Pons (tissue), 1 donor: Measurements from ENCODE around the gene L3MBTL4.

ENCODE experiments used
- DNase-seq: peaks from one replicate; pipeline ENCODE4 v3.0.0-alpha.2; 2016; ENCODE audit warnings: low spot score

L3MBTL4 gene

DNA sequence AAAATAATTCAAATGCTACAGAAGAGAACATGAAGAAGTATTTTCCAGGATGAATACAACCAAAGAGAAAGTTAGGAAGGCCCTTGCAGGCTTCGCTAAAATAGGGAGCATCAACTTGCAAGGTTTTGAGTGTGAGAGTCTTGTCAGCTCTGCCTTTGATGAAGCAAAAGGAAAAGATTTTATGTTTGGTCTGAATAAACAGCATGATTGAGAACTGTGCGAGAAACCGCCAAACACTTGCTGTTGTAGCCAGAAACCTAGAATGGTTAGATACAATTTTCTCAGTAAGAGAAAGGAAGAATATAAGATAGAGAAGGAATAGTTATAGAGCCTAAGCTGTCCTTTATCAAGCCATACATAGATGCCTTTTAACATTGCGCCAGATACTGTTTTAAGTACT is 163.6 kb downstream of the L3MBTL4 start:
- no peak for DNase-seq

DNA sequence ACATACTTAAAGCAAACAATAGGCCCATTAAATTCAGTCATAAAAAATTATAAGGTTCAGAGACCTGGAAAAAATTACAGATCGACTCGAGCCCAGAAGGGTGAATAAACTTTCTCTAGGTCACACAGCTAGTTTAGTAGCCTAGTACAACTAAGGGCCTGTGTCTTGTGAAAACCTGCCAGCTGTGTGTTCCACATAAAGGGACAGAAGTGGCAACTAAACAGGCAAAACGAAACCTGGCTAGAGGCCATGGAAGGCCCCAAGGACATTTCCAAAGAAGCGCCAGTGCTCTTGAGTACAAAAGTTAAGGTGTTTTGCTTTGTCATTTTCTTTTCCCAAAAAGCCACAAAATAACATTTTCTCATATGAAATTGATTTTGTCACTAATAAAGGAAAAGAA is 164.9 kb downstream of the L3MBTL4 start:
- DNase-seq, result peak; percentile 64

DNA sequence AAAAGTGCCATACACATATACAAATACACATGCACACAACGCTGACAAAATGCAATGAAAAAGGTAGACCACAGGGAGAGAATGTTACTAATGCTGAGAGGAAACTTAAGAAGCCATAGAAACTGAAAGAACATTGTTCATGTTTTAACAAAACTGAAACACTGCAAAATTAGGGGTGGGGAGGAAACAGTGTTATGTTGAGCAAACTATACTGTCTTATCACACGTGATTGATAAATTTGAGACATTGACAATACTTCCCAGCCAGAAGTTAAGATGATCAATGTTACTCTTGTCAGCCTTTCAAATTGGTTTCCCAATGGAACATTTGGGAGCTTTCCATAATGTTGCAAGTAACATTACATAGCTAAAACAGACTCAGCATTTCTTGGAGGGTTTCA is 165.5 kb downstream of the L3MBTL4 start:
- no peak for DNase-seq

DNA sequence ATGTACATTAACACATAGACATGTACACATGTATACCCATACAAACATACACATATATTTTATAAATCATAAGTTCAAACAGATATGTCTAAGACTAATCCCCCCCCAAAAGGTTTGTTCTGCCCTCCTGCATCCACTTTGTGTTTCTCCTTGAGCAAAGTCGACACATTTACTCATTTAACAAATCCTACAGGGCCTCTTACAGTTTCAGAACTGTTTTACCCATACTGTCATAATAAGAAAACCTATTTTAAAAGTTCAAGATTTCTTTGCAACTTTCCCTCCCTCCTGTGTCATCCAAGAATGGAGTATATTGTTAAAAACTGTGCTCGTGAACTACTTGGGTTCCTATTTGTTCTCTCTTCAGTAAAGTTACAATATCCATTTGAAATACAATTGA is 166.7 kb downstream of the L3MBTL4 start:
- DNase-seq, result no peak

DNA sequence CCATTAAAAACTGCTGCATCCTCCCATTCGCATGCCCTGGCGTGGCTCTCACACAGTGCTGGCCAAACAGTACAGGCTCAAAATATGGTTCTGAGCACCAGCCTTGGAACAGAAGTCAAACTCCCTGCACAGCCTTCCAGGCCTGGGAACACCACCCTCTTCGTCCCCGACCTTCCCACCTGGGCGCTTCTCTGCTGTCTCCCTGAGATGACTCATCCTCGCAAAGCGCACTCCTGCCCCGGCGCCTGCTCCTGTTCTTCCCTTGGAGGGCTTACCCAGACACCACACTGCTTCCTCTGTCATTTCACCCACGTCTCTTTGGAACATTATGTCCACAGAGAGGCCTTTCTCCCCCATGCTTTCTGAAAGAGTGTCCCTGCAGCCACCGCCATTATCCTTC is 172.7 kb downstream of the L3MBTL4 start:
- no peak for DNase-seq

DNA sequence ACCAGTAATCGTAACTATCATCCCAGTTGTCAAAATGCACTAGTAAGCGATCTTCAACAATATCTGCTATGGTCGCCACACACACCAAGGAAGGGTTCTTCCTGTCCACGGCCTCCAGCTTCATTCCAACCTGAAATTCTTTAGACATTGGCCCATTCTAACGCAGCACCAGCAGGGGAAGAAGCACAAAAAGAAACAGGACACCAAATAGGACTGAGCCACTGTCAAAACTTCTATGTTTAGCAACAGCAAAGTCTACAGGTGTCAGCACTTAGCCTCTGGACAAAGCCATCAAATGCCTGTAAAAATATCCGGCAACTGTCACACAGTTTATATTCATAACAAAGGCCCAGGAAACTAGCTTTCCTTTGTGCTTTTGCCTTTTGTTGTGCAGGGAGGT is 175.0 kb downstream of the L3MBTL4 start:
- no peak for DNase-seq

DNA sequence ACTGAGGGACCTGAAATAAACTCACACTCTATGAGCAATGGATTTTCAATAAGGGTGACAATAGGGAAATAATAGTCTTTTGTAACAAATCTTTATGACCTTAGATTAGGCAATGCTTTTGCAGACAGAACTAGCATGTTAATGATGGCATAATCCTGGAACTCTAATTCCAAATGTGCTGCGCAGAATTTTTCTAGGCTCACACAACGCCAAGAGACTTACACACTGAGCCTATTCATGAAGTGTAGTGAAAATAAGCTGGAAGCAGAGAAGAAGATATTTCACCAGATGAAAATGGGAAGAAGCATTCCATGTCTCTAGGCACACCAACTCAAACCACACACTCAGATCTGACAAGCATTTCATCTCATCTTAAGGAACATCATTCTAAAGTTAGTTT is 178.5 kb downstream of the L3MBTL4 start:
- DNase-seq, result peak; percentile 55

DNA sequence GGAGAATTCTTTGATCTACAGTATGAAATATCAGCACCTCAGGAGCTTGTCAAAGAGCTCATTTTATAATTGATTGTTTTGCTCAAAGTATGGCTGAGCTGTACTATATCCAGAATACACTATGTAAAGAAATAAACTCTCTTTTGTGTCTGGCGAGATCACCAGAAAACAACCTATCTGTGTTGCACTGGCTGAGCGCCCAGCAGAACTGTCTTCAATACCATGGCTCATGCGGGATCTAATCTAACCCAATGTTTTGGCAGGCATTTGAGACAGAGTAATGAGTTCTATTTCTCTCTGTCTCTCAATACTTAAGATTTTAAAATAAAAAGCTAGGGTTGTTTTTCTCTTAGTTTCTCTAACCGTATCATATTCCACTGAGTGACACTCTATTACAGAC is 192.4 kb downstream of the L3MBTL4 start:
- DNase-seq, result peak; percentile 63

DNA sequence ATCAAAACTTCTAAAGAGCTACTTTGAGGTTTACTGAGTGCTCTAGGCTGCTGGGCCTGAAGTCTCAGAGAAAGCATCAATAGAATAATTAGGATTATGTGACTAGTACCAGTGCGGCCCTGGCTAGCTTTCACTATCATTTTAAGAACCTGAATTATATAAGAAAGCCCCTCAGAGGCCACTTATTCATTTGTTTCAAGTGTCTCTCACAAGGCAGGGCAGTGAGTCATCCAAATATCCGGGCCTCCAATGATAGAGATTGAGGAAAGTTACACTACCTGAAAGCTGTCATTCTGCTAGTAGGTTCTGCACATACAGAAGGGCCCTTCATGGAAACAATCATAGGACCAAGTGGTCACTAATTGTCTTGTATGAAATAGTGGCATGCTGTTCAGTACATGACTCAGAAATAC is 193.1 kb downstream of the L3MBTL4 start:
- no peak for DNase-seq

DNA sequence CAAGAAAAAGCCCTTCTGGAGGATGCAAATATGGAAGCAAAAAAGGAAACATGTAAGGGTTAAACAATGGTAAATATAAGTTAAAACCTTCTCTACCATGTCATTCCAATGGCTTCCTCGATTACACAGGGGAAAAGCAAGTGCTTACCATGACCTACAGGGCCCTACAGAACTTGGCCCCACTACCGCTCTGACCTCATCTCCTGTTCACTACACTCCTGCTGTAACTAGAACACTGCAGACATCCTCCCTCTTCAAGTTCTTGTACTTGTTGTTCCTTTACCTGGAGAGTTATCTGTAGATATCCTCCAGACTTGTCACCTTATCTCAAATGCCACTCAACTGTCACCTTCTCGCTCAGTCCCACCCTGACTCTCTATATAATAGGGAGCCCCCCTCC is 194.6 kb downstream of the L3MBTL4 start:
- no peak for DNase-seq

DNA sequence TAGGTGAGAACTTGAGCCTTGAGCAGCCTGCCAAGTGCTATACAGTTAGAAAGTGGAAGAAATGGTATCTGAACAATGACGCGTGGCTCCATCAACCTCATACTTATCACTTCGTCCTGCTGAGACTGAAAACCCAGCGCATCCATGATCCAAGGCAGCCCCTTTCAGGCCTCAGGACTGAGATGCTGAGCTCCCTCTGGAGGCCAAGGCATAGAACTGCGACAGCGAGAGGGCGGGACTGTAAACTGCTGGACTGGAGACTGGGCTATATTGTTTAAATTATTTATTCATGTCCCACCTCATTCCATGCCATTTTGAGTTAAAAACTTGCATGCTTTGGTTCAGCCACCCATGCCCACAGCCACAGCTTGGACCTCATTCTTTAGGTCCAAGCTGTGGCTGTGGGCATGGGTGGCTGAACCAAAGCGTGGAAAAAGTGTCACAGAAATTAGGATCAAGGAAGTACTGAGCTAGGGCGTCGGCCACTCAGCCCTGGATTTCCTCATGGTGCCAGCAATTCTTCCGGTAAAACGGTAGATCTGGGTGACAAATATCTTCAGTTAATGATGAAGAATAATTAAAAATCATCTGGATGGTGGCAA is 195.5 kb downstream of the L3MBTL4 start:
- DNase-seq, result peak; percentile 55

DNA sequence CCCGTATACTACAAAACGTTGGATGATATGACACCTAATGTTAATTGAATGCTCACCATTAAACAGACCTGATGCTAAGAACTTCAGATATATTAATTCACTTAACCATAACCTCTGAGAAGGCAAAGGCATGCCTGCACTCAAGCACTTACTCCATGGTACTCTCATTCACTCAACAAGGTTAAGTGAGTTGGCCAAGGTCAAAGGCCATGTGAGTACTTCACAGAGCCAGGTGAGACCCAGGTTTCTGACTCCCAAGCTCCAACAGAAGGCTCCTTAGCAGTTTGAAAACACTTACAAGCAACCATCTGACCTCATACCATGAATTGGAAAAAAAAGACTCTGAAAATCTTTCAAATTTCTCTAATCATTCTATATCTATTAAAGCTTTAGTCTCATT is 198.8 kb downstream of the L3MBTL4 start:
- DNase-seq, result no peak

DNA sequence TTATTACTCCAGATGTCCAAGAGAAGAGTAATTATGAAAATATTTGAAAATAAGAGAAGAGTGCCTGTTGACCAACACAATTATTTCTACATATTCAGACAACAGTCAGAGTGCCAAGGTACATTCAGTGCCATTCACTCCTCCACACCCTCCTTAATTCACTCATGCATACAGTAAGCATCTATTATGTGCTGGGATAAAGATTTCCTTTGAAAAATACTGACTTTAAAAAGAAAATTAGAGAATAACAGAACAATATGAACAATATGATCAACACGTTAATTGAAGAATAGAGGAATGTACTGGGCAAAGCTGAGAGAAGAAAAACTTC is 203.6 kb downstream of the L3MBTL4 start:
- DNase-seq, result no peak

DNA sequence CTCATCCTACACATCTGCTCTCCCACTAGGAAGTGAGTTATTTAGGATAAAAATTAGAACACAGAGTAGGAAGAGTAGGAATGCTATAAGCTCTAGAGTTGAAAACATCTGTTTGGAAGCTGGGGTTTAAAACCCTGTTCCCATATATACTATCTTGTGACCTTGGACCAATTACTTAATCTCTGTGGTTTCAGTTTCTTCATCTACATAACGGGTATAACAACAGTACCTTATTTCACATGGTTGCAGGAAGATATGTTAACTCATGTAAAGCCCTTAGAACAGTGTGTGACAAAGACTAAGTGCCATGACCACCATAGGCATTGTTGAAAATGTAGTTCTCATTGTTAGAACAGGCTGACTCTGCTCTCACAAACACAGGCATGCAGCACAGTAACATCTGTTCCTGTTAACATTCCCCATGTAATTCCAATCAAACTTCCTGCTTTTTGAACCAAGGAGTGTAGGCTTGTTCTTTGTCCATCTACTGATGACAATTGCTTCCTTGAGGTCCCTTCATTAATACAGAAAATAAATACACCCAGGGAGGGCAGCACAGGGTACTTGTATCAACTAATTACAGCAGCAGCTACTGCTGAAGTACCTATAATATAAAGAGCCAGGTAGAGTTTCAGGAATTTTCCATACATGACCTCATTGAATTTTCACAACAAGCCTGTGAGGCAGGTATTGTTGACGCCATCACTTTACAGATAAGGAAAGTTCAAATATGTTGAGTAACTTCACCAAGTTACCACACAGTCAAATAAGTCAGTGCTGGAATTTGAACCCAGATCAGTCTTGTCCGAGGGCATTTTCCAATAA is 204.2 kb downstream of the L3MBTL4 start:
- DNase-seq, result no peak

DNA sequence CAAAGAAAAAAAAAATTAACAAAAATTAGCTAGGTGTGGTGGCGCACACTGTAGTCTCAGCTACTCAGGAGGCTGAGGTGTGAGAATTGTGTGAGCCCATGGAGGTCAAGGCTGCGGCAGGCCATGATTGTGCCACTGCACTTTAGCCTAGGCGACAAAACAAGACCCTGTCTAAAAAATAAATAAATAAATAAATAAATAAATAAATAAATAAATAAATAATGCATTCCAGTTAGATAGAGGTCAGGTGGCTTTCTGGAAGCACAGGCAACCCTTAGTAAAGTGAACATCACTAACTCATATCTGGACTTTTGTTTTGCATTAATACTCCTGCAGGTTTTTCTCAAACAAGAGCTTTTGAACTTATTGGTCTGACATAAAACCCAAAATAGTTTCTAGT is 206.8 kb downstream of the L3MBTL4 start:
- DNase-seq, result no peak

DNA sequence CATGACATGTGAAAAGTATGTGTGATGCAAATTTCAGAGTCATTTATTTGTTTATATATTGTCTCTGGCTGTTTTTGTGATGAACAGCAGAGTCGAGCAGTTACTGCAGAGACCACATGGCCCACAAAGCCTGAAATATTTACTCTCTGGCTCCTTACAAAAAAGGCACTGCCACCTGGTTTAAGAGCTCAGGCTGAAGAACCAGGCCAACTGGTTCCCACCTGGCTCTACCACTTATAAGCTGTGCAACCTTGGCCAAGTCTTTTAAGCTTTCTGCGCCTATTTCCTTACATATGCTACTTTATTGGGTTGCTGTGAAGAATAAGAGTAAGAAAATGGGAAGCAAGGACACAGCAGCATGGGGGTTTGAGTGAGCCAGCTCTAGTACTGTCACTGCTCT is 207.6 kb downstream of the L3MBTL4 start:
- DNase-seq, result no peak

DNA sequence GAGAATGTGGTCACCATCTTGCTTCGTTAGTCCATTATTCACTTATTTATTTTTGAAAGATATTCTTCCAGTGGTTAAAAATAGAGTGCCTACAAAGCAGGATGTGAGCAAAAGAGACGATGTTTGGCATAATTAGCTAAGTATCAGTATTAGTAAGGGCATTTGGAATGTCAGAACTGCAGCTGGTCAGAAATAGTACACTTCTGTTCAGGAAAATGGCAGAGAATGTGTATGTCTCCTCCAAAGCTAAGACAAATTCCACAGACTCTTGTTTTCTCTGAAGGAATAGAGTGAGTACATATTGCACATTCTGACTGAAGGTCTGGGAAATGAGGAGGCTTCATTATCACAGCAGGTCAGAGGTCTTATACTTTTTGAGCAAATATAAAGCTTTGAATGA is 209.0 kb downstream of the L3MBTL4 start:
- no peak for DNase-seq

DNA sequence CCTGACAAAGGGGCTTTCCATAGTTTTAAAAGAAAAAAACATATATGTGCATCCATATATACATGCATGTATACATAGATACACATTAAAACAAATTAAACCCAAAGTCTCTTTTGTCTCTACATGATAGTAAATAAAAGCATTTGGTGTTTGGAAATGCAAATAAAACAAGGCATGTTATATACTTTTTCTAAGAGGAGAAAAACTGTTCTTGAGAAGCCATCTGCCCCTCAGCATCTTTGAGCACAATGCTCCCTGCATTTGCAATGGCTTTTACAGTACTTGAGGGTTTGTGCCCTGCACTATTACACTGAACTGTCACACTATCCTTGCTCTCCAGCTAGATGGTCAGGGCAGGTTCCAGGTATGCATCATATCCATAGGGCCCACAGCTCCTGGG is 210.2 kb downstream of the L3MBTL4 start:
- no peak for DNase-seq

DNA sequence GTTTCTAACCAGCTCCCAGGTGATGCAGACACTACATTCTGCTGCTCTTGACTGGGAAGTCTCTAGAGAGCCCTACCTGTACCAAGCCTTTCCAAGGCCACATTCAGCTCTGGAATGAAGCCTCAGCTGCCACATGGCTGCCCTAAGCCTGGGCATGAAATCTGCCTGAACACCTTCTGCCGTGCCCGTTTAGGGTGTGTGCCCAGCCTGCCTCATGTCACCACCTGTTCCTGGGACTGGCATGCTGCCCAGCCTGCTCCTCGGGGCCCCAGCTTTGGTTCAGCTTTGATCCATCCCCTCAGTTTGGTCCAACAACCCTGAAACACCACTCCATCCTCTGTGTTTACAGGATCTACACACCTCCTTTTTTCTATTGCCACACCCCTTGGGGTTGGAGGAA is 210.9 kb downstream of the L3MBTL4 start:
- no peak for DNase-seq

DNA sequence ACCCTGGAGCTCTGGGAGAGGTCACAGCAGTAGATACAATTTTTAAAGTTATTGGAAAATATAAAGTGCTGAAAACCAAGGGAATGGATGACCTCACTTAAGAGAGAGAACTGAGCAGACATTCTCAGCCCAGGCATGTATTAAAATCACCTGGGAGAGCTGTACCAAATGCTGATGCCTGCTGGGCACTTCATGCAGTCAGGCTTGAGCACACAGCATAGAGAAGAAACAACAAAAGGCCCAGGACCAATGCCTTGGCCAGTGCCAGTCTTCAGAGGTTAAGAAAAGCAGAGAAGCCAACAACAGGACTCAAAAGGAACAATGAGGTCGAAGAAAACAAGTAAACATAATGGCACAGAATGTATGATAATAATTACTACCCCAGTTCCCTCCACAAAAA is 211.8 kb downstream of the L3MBTL4 start:
- DNase-seq, result no peak

DNA sequence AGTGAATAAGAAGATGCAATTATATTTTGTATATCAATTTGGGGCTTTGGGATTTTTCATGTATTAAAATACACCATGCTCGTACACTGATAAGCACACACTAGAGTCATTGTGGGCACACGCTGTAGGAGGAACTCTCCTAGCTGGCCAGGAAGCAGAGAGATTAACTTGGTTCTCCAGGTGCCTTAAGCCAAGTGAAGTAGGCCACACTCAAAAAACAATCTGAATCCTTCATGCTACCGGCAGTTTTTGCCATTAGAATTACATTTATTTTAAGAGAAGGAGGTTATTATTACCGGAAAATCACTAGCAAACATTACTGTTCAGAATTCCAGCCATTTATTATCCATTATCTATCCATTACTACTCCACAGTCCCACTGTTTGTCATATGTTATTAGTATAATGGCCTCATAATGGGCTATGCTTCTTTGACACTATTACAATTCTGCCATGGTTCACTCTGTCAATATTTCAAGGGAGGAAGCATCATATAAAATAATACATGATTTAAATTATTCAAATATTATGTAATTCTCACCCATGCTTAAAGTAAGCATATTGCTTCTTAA is 214.4 kb downstream of the L3MBTL4 start:
- DNase-seq, result no peak

DNA sequence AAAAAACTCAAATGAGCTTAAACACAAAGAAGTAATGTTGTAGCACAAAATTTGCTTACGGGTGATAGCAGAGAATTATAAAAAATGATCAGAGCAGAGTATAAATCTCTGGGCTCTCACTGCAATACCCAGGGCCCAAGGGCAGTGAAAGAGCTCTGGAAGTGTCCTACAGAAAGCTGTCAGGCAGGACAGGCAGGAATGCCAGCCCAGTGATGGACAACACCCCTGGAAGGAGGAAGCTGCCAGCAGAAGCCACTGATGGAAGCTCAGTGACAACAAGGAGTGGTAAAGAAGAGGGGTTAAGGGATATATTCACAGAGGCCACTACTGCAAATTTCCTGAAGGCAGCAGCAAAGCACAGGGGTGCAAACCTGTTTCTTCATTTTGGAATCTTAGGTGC is 214.9 kb downstream of the L3MBTL4 start:
- no peak for DNase-seq

DNA sequence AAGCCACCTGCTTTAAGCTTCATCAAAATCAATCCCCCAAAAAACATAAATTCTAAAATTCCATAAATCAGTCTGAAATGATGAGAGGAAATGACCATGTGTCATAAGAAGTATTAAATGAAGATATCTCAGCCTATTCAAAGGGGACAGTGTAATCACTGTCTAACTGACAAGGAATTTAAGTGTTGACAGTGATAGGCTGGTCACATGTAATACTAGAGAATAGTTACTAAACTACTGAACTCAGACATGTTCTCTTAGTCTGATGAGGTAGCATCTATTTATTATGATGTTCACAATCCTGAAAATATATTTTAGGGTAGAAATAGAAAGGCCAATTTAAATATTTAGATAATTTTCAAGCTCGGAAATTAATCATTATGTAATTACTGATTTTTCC is 216.1 kb downstream of the L3MBTL4 start:
- DNase-seq, result no peak

DNA sequence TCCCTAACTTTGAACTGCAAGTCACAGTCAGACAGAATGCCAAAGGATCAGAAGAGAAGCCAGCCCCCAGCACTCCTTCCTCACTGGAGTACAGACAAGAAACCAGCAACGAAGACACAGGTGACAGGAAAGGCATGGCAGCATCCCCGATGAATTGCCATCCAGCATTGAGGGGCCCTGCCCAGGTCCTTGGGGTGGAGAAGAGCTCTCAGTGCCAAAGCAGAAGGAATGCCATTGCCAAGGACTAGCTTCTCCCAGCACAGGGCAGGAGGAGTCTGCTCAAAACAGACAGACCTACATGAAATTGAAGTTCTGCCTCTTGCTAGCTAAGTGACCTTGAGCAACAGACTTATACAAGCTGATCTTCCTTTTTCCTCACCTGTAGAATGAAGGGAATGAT is 220.1 kb downstream of the L3MBTL4 start:
- DNase-seq, result no peak
